ENCODE data around the gene ADCY5.

DNA sequence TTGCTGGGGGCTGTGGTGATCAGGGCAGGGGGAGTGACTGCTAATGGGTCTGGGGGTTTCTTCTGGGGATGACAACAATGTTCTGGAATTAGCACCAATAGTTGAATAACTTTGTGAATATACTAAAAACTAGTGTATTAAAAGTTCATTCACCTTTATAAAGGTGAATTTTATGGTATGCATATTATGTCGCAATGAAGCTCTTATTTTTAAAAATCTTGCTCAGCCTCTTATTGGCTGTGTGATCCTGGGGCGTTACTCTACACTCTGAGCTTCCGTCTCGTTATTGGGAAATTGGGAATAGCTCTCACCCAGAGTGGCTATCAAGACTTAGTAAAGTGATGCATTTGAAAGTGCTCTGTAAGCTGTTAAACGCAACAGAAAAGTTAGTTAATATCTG lies 141.8 kb downstream of the ADCY5 start:
- TF ChIP-seq, protein P1, sequence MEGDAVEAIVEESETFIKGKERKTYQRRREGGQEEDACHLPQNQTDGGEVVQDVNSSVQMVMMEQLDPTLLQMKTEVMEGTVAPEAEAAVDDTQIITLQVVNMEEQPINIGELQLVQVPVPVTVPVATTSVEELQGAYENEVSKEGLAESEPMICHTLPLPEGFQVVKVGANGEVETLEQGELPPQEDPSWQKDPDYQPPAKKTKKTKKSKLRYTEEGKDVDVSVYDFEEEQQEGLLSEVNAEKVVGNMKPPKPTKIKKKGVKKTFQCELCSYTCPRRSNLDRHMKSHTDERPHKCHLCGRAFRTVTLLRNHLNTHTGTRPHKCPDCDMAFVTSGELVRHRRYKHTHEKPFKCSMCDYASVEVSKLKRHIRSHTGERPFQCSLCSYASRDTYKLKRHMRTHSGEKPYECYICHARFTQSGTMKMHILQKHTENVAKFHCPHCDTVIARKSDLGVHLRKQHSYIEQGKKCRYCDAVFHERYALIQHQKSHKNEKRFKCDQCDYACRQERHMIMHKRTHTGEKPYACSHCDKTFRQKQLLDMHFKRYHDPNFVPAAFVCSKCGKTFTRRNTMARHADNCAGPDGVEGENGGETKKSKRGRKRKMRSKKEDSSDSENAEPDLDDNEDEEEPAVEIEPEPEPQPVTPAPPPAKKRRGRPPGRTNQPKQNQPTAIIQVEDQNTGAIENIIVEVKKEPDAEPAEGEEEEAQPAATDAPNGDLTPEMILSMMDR (IDR thresholded peaks at IDR 0.05; ENCODE audit: low read length), result no peak
- TF ChIP-seq EZH2 (IDR thresholded peaks at IDR 0.05; ENCODE audit: borderline replicate concordance, low read length), result no peak

Data from OCI-LY1 (cell line).